ENCODE data around the gene KRCC1. TPM values are rescaled to one million over a fixed set of nuclear protein-coding genes. Genes with fewer than 3 reads are reported as not detected.
"Not testable (repeated sequence)": the region's sequence is repeated elsewhere in the genome, so short reads cannot be mapped to it uniquely, and the experiment has no call there.

The KRCC1 gene
- total RNA-seq, 1 donor = 43.2 TPM

DNA sequence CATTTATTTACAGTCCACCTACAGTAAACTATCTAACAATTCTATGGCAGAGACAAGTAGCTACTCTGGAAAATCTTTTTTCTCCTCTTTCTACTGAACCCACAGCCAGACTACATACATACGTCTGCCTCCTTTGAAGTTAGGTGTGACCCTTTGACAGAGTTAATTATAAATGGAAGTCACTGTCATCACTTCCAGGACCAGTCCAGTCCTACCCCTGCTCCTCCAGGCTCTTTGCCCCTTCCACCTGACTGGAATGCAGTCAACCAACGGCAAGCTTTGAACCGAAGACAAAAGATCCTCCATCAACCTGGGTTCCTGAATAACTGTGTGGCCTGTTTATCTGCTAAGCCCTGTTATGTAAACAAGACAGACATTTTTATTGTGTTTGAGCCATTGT is 74.4 kb downstream of the KRCC1 start:
- not testable (repeated sequence) for H3K4me3 ChIP-seq (ENCODE audit: low read depth, low read length); DNase-seq (ENCODE audit: low read depth)

Small RNA genes lying within 50 kb of the gene (small RNA-seq; reads per million reads assigned to genes)
- gene MIR4780 (not detected), gene RNU2-63P (64.3 reads per million, percentile 97 among the genes with 10 or more reads in this experiment)

Other genes starting within 250 kb of the KRCC1 start
- gene RGPD2, start 230.0 kb downstream of the KRCC1 start, total RNA-seq (ENCODE audit: low replicate concordance) = 1.4 TPM in 1 of 2 replicates, not detected in the other
- not detected in 2 replicates for gene RNU2-63P, start 39.2 kb downstream of the KRCC1 start, total RNA-seq (ENCODE audit: low replicate concordance)
- gene SMYD1, start 12.0 kb upstream of the KRCC1 start, total RNA-seq (ENCODE audit: low replicate concordance) = not detected in 2 replicates
- not detected in 2 replicates for gene FABP1, start 72.3 kb upstream of the KRCC1 start, total RNA-seq (ENCODE audit: low replicate concordance)
- 2.8 and 11.4 TPM in 2 replicates for gene THNSL2, start 114.6 kb upstream of the KRCC1 start, total RNA-seq (ENCODE audit: low replicate concordance)